Uterus (tissue), 4 donors: ENCODE data around the gene ARL5A. TPM values are rescaled to one million over a fixed set of nuclear protein-coding genes. Genes with fewer than 3 reads are reported as not detected.
"Not testable (repeated sequence)": the region's sequence is repeated elsewhere in the genome, so short reads cannot be mapped to it uniquely, and the experiment has no call there.

ENCODE experiments used
- DNase-seq, 2 donors: peaks; one replicate each; pipeline ENCODE4 v3.0.0-alpha.2; 2019 to 2020
- H3K27ac ChIP-seq, 2 donors: fragments of 200-600 bp; sonication (generic); 1 replicate in 1 of 2; 2 replicates in 1 of 2; pipeline ENCODE4 v1.5.1; 2016 to 2018
- H3K27me3 ChIP-seq, 2 donors: fragments of 200-600 bp; sonication (generic); one replicate each; pipeline ENCODE4 v1.5.1; 2018 to 2019; ENCODE audit warnings: control low read depth in 1 of 2
- H3K36me3 ChIP-seq, 2 donors: fragments of 200-600 bp; sonication (generic); one replicate each; pipeline ENCODE4 v1.5.1; 2019; ENCODE audit warnings: control low read depth in 1 of 2
- H3K4me1 ChIP-seq, 2 donors: fragments of 200-600 bp; sonication (generic); one replicate each; pipeline ENCODE4 v1.5.1; 2018 to 2019; ENCODE audit warnings: control low read depth in 1 of 2
- H3K4me3 ChIP-seq, 2 donors: fragments of 200-600 bp; sonication (generic); 1 replicate in 1 of 2; 2 replicates in 1 of 2; pipeline ENCODE4 v1.5.1; 2018 to 2019; ENCODE audit warnings: mild to moderate bottlenecking in 1 of 2
- H3K9me3 ChIP-seq, 2 donors: fragments of 200-600 bp; sonication (generic); one replicate each; pipeline ENCODE4 v1.5.1; 2019; ENCODE audit warnings: control low read depth in 1 of 2
- POLR2A ChIP-seq, 2 donors: fragments of 450-650 bp; IDR thresholded peaks; one replicate each; pipeline ENCODE4 v1.6.1; 2016; ENCODE audit warnings: antibody characterized with exemption in 2 of 2, mild to moderate bottlenecking in 1 of 2, moderate library complexity in 1 of 2
- intact Hi-C: fragments of 100-400 bp; cut with DNase I; formaldehyde crosslinking; loops from one replicate; pipeline ENCODE4 v1.15.1; 2023; ENCODE audit warnings: low total_unique reads
- total RNA-seq, 4 donors: library from RNA; depleted of rRNA in 3 of 4; stranded (reverse); fragments of >200 nt in 3 of 4; gene quantifications; one replicate each; pipeline versions ENCODE4 v1.1.0 to v1.2.4, GENCODE V29; 2014 to 2023
- TF ChIP-seq, protein P1 (sequence below), 4 experiments: fragments of 200-600 bp in 2 of 4; fragments of 450-650 bp in 2 of 4; sonication (generic) in 2 of 4; IDR thresholded peaks; one replicate each; pipeline ENCODE4 v1.5.1; 2016 to 2019; ENCODE audit warnings: antibody characterized with exemption in 4 of 4, mild to moderate bottlenecking in 2 of 4, moderate library complexity in 1 of 4
- donor health status: DM: yes; HTN: yes; CAD: no.

The ARL5A gene
- total RNA-seq, 4 donors from 2014 or later: 21.2 to 101 (median 40.7) TPM

DNA sequence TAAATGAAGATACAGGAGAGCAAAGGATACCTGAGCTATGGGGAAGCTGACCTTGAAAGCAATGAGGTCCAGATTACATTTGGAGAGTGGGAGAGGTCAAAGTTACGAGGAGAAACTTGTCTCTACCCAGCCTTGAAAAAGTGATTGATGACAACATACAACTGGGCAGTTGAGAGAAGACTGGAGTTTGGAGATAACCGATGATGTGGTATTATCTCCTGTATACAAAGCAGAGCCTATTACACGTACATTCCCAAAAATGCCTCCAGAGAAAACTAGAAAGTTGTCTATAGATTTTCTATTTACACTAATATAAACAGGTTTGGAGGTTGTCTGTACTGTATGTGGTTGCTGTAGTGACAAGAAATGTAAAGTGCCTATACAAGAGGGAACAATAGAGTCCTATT lies 28.3 kb downstream of the ARL5A start:
- Histone ChIP-seq H3K27me3 (no peaks in the 10 kb centered on the region), H3K27ac (no peak overlapping the region), H3K4me1 (no peaks in the 10 kb centered on the region), H3K4me3 (no peak overlapping the region), H3K36me3 (no peaks in the 10 kb centered on the region), H3K9me3 (no peaks in the 10 kb centered on the region)
- TF ChIP-seq, protein P1, sequence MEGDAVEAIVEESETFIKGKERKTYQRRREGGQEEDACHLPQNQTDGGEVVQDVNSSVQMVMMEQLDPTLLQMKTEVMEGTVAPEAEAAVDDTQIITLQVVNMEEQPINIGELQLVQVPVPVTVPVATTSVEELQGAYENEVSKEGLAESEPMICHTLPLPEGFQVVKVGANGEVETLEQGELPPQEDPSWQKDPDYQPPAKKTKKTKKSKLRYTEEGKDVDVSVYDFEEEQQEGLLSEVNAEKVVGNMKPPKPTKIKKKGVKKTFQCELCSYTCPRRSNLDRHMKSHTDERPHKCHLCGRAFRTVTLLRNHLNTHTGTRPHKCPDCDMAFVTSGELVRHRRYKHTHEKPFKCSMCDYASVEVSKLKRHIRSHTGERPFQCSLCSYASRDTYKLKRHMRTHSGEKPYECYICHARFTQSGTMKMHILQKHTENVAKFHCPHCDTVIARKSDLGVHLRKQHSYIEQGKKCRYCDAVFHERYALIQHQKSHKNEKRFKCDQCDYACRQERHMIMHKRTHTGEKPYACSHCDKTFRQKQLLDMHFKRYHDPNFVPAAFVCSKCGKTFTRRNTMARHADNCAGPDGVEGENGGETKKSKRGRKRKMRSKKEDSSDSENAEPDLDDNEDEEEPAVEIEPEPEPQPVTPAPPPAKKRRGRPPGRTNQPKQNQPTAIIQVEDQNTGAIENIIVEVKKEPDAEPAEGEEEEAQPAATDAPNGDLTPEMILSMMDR (IDR thresholded peaks at IDR 0.05): no peak
- TF ChIP-seq POLR2A (IDR thresholded peaks at IDR 0.05): no peak
- intact Hi-C loops: no loop called here
- no peak for DNase-seq

DNA sequence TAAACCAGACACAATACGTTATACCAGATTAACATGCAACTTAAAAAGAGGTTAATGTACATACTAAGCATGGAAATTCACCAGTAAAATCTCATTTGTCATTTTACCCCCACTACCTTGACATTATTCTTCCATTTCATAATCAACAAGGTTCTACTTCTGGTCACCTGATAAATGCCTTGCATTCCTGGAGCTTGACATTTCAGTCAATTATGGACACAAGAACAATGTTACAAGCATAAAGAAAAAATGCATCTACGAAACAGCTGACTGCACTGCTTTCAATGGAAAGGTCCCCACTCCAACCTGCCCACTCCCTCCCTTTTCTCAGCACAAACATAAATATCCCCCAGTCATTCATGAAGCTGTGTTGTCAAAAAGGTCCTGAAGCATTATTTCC lies 31.4 kb downstream of the ARL5A start:
- no peaks in the 10 kb centered on the region for H3K36me3 ChIP-seq
- no peak for DNase-seq
- H3K4me1 ChIP-seq: no peaks in the 10 kb centered on the region
- intact Hi-C loops: no loop called here
- H3K4me3 ChIP-seq: no peak overlapping the region
- H3K27ac ChIP-seq: no peak overlapping the region
- TF ChIP-seq, protein P1 (IDR thresholded peaks at IDR 0.05): no peak
- no peak for TF ChIP-seq POLR2A (IDR thresholded peaks at IDR 0.05)
- H3K9me3 ChIP-seq: no peaks in the 10 kb centered on the region
- H3K27me3 ChIP-seq: no peaks in the 10 kb centered on the region

DNA sequence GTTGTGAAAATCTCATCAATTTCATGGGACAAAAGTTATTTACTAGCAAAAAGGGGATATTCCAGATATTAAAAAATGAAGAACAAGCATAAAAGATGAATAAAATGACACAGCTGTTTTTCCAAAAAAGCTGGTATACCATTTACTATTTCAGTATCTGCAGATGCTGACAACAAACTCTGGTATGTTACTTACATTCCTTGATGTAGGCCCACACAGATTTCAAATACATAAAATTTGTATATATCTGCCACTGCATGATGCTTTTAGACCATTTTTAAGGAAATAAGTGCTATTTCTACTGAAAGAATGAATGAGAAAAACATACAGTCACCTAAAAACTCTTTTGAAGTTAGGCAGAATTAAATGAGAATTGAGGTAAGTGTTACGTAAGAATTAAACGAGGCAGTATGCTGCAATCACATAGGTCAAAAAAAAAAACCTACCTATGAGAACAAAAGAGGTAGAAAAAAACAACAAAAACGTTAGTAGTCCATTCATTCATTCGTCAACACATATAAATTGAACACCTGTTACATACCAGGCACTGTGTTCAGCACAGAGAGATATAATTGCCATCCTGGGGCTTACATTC lies 32.5 kb downstream of the ARL5A start:
- no peak for TF ChIP-seq POLR2A (IDR thresholded peaks at IDR 0.05)
- TF ChIP-seq, protein P1 (IDR thresholded peaks at IDR 0.05): no peak
- Histone ChIP-seq H3K4me1 (no peaks in the 10 kb centered on the region), H3K27me3 (no peaks in the 10 kb centered on the region), H3K9me3 (no peaks in the 10 kb centered on the region), H3K27ac (no peak overlapping the region), H3K36me3 (no peaks in the 10 kb centered on the region), H3K4me3 (no peak overlapping the region)
- intact Hi-C loops: no loop called here
- DNase-seq: no peak

DNA sequence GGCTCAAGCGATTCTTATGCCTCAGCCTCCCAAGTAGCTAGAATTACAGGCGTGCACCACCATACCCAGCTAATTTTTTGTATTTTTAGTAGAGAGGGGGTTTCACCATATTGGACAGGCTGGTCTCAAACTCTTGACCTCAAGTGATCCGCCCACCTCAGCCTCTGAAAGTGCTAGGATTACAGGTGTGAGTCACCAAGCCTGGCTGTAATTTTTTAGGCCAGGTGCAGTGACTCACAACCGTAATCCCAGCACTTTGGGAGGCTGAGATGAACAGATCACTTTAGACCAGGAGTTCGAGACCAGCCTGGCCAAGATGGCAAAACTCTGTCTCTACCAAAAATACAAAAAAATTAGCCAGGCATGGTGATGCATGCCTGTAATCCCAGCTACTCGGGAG lies 33.8 kb downstream of the ARL5A start:
- H3K9me3 ChIP-seq, intact Hi-C loops, H3K4me3 ChIP-seq, H3K4me1 ChIP-seq, H3K27ac ChIP-seq, H3K27me3 ChIP-seq, DNase-seq, H3K36me3 ChIP-seq: not testable (repeated sequence)

DNA sequence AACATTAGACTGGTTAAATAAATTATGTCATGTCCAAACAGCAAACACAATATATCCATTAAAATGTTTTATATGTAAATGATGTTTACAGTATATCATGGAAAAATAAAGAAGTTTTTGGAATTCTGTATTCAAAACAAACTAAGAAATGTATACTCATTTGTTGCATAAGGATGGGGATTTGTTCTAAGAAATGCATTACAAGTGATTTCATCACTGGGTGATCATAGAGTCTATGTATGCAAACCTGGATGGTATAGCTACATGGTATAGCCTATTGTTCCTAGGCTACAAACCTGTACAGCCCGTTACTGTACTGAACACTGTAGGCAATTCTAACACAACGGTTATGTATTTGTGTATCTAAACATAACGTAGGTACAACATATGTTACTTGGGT lies 35.1 kb downstream of the ARL5A start:
- no peak for TF ChIP-seq POLR2A (IDR thresholded peaks at IDR 0.05)
- TF ChIP-seq, protein P1 (IDR thresholded peaks at IDR 0.05): no peak
- no peaks in the 10 kb centered on the region for H3K36me3 ChIP-seq
- H3K27ac ChIP-seq: no peak overlapping the region
- no peaks in the 10 kb centered on the region for H3K4me1 ChIP-seq
- H3K27me3 ChIP-seq: no peaks in the 10 kb centered on the region
- DNase-seq: no peak
- H3K4me3 ChIP-seq: no peak overlapping the region
- no peaks in the 10 kb centered on the region for H3K9me3 ChIP-seq
- intact Hi-C loops: no loop called here

DNA sequence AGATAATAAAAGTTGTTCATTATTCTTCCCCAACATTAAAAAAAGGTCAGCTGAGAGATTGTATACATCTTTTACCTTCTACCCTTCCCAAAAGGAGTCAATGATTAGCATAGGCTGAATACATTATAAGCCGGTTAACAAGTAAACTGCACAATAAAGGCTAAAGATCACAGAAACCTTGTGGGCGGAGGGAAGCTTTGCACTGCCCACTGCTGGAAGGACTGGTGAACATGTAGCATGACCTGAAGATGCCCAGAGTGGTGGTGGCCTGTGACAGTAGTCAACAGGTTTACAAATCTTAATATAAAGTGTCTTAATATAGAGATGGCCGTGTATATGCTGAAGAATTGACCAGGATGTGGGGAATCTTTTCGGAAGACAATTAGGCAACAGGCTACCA lies 35.6 kb downstream of the ARL5A start:
- TF ChIP-seq, protein P1 (IDR thresholded peaks at IDR 0.05): no peak
- no peak for TF ChIP-seq POLR2A (IDR thresholded peaks at IDR 0.05)
- H3K27me3 ChIP-seq: no peaks in the 10 kb centered on the region
- intact Hi-C loops: no loop called here

More for the DNA sequence above, 35.6 kb downstream of the ARL5A start:
- no peak overlapping the region for H3K27ac ChIP-seq
- H3K36me3 ChIP-seq: no peaks in the 10 kb centered on the region
- H3K4me3 ChIP-seq: no peak overlapping the region
- H3K9me3 ChIP-seq: no peaks in the 10 kb centered on the region
- DNase-seq: no peak
- H3K4me1 ChIP-seq: no peaks in the 10 kb centered on the region
